Skin of body (tissue), 2 donors: ENCODE data around the gene LMCD1. TPM values are rescaled to one million over a fixed set of nuclear protein-coding genes. Genes with fewer than 3 reads are reported as not detected.

Source experiments
- DNase-seq: peaks from one replicate; lab custom pipeline; 2025; lab: John Stamatoyannopoulos, UW
- total RNA-seq: library from RNA; depleted of rRNA; stranded (reverse); fragments of >200 nt; gene quantifications from one replicate; pipeline ENCODE4 v1.2.3, GENCODE V29; 2014

The LMCD1 gene
- total RNA-seq, 1 donor from 2014 or later = 44.1 TPM

DNA sequence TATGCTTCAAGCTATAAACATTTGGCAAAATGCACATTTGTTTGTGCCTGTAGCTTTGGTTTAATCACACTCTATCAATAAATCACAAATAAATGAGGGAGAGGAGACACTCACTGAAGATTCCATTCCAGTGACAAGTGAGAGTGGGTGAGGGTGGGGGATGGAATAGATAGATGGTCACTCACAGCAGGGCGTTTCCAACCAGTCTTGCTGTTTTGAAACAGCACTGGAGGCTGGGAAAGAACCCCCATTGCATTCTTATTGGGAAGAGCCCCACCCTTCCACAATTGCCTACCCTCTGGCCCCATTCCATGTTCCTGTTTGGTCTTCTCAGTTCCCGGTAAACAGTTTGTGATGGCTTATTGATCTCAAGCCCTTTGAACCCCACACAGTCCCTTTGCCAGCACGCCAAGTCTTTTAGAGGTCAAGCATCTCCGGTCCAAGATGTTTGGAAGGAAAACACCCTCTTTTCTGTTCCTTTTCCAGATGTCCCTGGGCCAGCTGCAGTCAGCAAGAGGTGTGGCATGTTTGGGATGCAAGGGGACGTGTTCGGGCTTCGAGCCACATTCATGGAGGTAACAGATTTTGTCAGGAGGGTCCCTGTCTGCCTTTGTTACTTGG, 30.7 kb downstream of the LMCD1 start:
- peak; percentile 87 for DNase-seq

GRCh38 chr3:8536096-8537056, 34.8 kb downstream of the LMCD1 start:
- no peak for DNase-seq

DNA sequence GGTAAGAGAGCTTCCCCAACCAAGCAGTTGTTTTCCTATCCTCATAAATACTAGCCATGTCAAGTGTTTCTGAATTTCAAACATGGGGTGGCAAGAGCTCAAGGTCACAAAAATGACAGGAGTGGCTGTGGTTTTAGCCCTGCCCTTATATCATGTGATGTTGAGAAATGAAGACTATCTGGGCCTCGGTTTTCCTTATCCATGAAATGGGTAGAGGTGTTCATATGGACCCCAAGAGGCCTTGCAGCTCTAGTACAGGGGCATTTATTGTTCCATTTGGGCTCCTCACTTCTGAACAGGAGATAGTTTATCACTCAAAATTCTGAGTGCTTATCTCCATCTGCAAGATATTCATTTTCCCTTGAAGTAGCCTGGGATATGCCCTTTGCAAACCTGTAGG, 35.8 kb downstream of the LMCD1 start:
- no peak for DNase-seq

DNA sequence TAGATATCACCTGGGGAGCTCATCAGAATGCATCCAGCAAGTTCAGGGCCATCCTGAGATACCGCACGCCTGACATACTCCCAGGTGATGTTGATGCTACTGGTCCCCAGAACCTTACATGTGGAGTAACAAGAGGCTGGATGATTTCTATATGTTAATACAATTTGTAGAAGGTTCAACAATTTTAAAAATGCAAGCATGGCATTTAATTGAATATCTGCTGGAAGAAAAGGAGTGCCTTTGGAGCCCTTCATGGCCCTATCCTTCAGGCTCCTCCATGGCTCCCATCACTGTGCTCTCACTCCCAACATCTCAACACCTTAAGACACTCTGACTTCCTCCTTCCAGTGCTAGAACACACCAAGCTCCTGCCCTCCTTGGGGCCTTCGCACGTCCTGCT, 36.6 kb downstream of the LMCD1 start:
- no peak for DNase-seq

GRCh38 chr3:8538913-8539312, 37.3 kb downstream of the LMCD1 start:
- peak; percentile 50 for DNase-seq

GRCh38 chr3:8539419-8539818, 37.8 kb downstream of the LMCD1 start:
- DNase-seq = no peak

GRCh38 chr3:8540456-8540855, 38.8 kb downstream of the LMCD1 start:
- no peak for DNase-seq

DNA sequence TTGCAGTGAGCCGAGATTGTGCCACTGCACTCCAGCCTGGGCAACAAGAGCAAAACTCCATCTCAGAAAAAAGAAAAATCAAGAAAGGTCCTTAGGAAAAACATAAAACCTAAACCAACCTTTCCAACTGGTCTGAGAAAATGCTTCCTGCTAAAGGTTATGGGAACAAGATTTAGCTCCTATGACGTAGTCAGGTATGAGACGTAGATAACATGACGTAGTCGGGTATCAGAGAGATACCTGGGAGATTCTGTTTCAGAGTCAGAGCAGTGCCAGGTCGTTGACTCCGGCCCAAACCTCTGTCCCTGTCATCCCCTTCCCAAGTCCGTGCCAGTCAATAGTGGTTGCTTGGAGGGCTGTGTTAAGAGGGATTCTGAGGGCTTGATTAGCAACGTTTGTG, 39.9 kb downstream of the LMCD1 start:
- DNase-seq = no peak

- no peak for DNase-seq
Observed at GRCh38 chr3:8542190-8543135, 40.8 kb downstream of the LMCD1 start.

DNA sequence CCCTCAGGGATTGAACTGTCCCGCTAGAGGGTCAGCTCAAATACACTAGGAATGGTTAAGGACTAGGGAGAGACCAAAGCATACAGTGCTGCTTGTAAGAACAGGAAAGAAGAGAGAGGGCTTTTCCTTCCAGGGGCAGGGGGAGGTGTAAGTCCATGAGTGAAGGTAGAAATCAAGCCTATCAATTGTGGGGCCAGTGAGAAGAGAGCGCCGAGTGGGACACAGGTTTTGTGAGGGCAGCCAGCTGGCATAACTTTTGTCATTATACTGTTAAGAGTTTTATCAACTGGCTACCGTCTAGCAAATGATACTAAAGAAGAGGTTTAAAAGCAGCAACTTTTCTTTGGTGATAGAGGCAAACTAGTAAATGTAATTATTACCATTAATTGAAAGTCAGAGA, 45.0 kb downstream of the LMCD1 start:
- DNase-seq = no peak

DNA sequence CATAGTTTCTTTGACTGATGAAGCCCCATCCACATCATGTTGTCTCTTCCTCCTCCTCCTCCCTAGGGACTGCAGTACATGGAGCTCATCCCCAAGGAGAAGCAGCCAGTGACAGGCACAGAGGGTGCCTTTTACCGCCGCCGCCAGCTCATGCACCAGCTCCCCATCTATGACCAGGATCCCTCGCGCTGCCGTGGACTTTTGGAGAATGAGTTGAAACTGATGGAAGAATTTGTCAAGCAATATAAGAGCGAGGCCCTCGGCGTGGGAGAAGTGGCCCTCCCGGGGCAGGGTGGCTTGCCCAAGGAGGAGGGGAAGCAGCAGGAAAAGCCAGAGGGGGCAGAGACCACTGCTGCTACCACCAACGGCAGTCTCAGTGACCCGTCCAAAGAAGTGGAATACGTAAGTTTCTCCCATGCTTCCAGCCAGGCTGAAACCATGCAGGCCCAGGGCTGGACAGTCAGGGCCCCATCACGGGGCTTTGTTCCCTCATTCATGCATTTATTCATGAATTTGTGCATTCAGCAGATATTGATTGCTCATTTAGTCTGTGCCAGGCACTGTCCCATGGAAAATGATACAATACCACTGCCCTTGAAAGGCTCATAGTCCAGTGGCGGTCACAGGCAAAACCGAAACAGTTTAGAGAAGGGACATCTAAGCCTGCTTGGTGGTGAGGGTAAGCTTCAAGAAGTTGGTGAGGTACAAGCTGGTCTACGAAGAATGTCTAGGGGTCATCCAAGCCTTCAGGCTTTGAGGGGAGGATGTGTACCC, 47.1 kb downstream of the LMCD1 start:
- no peak for DNase-seq

DNA sequence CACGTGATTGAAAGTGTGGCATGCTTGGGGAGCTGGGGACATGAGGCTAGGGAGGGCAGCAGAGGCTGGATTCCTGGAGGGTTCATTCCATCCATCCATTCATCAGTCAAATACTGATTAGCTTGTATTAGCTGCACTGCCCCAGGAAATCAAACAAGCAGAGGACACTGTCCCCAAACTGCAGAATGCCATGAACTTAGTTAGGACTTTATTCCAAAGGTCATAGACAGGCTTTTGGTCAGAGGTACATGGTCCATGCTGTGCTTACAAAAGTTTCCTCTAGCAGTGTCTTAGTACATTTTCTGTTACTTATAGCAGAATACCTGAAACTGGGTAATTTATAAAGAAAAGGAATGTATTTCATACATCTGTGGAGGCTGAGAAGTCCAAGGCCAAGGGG, 47.7 kb downstream of the LMCD1 start:
- no peak for DNase-seq

DNA sequence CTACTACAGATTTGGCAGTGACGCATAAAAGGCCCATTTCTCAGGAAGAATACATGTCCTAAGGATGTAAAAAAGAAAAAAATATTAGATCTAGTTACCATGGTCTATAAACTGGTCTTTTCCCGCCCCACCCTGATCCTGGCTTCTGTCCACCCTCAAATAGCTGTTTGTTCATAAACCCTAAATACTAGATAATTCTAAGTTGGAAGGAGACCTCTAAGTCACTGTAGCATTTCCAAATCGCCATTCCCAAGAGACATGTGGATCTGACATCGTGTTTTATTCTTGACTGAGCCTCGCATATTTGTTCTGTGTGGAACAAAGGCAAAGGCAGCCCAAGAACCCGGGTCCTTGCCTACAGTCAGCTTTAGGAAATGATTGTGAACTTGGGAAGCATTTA, 49.0 kb downstream of the LMCD1 start:
- DNase-seq = peak; percentile 79

DNA sequence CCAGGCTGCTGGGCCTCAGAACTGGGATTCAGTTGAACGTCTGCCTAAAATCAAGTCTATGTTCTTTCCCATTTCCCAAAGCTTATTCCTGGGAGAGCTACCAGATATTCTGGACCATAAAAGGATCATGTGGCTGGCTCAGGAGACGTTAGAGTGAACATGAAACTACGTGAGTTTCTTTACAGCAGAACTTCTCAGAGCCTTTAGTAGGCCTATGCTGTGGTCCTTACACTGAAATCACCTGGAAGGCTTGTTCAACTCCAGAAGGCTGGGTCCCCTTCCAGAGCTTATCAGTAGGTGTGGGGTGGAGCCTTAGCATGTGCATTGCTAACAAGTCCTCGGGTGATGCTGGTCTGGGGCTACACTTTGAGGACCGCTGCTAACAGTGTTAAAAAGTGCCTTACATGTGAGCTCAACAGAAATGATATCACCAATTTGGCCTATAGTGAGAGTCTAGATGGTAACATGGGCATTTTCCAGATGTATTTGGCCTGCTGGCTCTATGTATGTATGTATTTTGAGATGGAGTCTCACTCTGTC, 50.7 kb downstream of the LMCD1 start:
- DNase-seq = no peak

DNA sequence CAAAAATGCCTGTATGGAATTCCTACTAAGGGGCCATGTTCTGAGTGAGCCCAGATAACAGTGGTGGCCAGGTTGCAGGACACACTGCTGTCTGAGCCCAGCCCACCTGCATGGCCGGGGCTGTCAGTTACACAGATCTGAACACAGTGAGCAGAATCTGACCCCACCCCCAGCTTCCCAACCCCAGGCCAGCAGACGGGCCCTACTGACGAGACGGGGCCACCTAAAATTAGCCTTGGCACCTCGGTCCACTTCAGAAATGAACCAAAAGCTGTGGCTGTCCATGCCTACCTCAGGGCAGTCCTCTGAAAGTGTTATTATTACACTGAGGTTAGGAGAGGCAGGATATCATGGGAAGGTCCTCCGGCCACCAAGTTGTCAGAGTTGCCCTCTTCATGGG, 51.8 kb downstream of the LMCD1 start:
- DNase-seq = no peak

- DNase-seq = no peak
Observed at GRCh38 chr3:8554696-8555095, 53.1 kb downstream of the LMCD1 start.

DNA sequence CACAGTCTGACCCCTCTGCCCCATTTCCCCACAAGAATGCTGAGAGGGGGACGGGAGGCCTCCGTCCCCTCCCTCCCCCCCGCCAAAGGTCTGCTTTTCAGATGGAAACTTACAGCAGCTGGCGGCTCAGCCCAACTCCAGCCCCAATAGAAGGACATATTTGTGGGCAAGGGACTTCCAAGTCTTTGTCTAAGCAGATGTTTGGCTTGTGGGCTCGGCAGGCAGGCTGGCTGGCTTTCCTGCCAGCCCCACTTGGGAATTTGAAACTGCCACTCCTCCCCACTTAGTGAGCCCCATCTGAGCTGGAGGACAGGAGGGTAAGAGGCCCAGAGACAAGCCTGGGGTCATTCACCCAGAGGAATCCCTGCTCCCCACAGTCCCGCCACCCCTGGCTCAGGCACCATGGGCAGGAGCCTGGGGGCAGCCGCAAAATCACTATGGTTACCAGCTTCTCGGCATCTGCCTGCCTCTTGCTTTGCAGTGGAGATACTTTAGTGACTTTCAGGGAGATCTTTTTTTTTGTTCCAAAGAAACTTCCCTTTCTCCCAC, 53.6 kb downstream of the LMCD1 start:
- peak; percentile 85 for DNase-seq

DNA sequence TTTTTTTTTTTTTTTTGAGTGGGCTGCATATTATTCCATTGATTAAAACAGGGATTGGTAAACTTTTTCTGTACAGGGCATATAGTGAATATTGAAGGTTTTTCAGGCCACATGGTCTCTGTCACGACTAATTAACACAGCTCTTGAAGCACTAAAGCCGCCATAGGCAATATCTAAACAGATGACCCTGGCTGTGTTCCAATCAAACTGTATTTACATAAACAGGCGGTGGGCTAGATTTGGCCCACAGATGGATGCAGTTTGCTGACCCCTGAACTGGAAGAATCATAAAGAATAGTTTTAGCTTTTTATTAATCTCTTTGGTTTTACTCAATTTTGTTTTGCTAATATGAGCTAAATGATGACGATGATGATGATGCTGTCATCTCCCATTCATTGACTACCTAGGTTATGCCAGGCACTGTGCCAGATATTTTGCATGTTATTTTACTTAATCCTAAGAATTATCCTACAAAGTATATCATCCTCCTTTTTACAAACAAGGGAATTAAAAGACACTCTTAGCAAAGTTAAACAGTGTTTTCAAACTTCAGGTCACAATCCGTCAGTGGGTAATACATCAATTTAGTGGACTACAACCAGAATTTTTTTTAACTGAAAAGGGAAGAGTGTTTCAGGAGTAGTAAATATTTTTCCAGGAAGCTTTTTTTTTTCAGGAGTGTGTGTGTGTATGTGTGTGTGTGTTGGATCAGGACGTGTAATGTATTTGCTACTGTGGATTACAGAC, 54.3 kb downstream of the LMCD1 start:
- DNase-seq = peak; percentile 35

GRCh38 chr3:8556473-8556869, 54.8 kb downstream of the LMCD1 start:
- no peak for DNase-seq

GRCh38 chr3:8557298-8557697, 55.7 kb downstream of the LMCD1 start:
- peak; percentile 75 for DNase-seq
